OCI-LY1 (cell line): ENCODE data around the gene ALLC.

ENCODE experiments used
- H2AFZ ChIP-seq: fragments of 200-600 bp; sonication (generic), shearing (Covaris generic); 2 replicates; pipeline ENCODE4 v1.6.0; 2014; ENCODE audit warnings: antibody characterized with exemption, mild to moderate bottlenecking, low read length
- H3F3A ChIP-seq: fragments of 200-600 bp; sonication (generic), shearing (Covaris generic); 2 replicates; pipeline ENCODE4 v1.6.0; 2014; ENCODE audit warnings: mild to moderate bottlenecking, antibody characterized with exemption, low read length, moderate library complexity; ENCODE audit not compliant: insufficient read depth
- H3K27ac ChIP-seq: fragments of 200-600 bp; sonication (generic); 2 replicates; pipeline ENCODE4 v1.5.1; 2014; ENCODE audit warnings: low read length, mixed run types, mild to moderate bottlenecking, low read depth; ENCODE audit not compliant: poor library complexity, severe bottlenecking
- H3K27me3 ChIP-seq: fragments of 200-600 bp; sonication (generic); 2 replicates; pipeline ENCODE4 v1.6.0; 2014; ENCODE audit warnings: antibody characterized with exemption, mild to moderate bottlenecking, low read length, moderate library complexity; ENCODE audit not compliant: insufficient read depth
- H3K36me3 ChIP-seq: fragments of 200-600 bp; sonication (generic); 2 replicates; pipeline ENCODE4 v1.6.1; 2014; ENCODE audit warnings: mild to moderate bottlenecking, antibody characterized with exemption, low read length, moderate library complexity, mixed read lengths; ENCODE audit not compliant: insufficient read depth
- H3K4me1 ChIP-seq: fragments of 200-600 bp; sonication (generic); 2 replicates; pipeline ENCODE4 v1.5.1; 2014; ENCODE audit warnings: mild to moderate bottlenecking, low read length, moderate library complexity; ENCODE audit not compliant: insufficient read depth, severe bottlenecking
- H3K4me2 ChIP-seq: fragments of 200-600 bp; sonication (generic), shearing (Covaris generic); 2 replicates; pipeline ENCODE4 v1.6.1; 2014; ENCODE audit warnings: low read length
- H3K4me3 ChIP-seq: fragments of 200-600 bp; sonication (generic); 2 replicates; pipeline ENCODE4 v1.5.1; 2014; ENCODE audit warnings: low read length, low read depth, mild to moderate bottlenecking, mixed read lengths; ENCODE audit not compliant: poor library complexity, severe bottlenecking
- H3K79me2 ChIP-seq: fragments of 200-600 bp; shearing (Covaris generic); 2 replicates; pipeline ENCODE4 v1.6.1; 2016; ENCODE audit warnings: mixed run types, low read length, mixed read lengths; ENCODE audit not compliant: insufficient read depth
- H3K9ac ChIP-seq: fragments of 200-600 bp; sonication (generic), shearing (Covaris generic); 2 replicates; pipeline ENCODE4 v1.6.1; 2014; ENCODE audit warnings: mild to moderate bottlenecking, low read length, mixed read lengths
- H3K9me2 ChIP-seq: fragments of 200-600 bp; sonication (generic), shearing (Covaris generic); 2 replicates; pipeline ENCODE4 v1.6.1; 2014; ENCODE audit warnings: low read depth, mild to moderate bottlenecking, low read length, mixed read lengths
- H3K9me3 ChIP-seq: fragments of 200-600 bp; shearing (Covaris generic); 2 replicates; pipeline ENCODE4 v1.6.1; 2014; ENCODE audit warnings: low read length, mixed read lengths
- H4K20me1 ChIP-seq: fragments of 200-600 bp; sonication (generic), shearing (Covaris generic); 2 replicates; pipeline ENCODE4 v1.6.0; 2016; ENCODE audit warnings: mild to moderate bottlenecking, low read length; ENCODE audit not compliant: insufficient read depth
- CTCF ChIP-seq: fragments of 200-600 bp; sonication (generic), shearing (Covaris generic); IDR thresholded peaks from 2 replicates; pipeline ENCODE4 v1.5.1; 2017; ENCODE audit warnings: mild to moderate bottlenecking, antibody characterized with exemption, low read length, moderate library complexity, mixed read lengths
- EZH2 ChIP-seq: fragments of 200-600 bp; sonication (generic), shearing (Covaris generic); IDR thresholded peaks from 2 replicates; pipeline ENCODE4 v1.8.0; 2017; ENCODE audit warnings: borderline replicate concordance, mixed run types, mild to moderate bottlenecking, antibody characterized with exemption, low read length, moderate library complexity, mixed read lengths

The ALLC gene

GRCh38 chr2:3644246-3644525 lies 13.8 kb upstream of the ALLC start:
- no peaks in the 10 kb centered on the region for H4K20me1 ChIP-seq
- TF ChIP-seq EZH2 (no peak), CTCF (no peak)
- H3K4me2 ChIP-seq, result no peak overlapping the region
- no peak overlapping the region for H3K4me3 ChIP-seq
- H3K36me3 ChIP-seq, result no peaks in the 10 kb centered on the region
- H3K27me3 ChIP-seq, result no peaks in the 10 kb centered on the region
- H3F3A ChIP-seq, result no peaks in the 10 kb centered on the region
- no peaks in the 10 kb centered on the region for H3K9me3 ChIP-seq
- no peaks in the 10 kb centered on the region for H3K79me2 ChIP-seq
- no peaks in the 10 kb centered on the region for H3K9me2 ChIP-seq
- no peak overlapping the region for H2AFZ ChIP-seq
- no peak overlapping the region for H3K27ac ChIP-seq
- no peak overlapping the region for H3K9ac ChIP-seq
- H3K4me1 ChIP-seq, result no peaks in the 10 kb centered on the region

GRCh38 chr2:3644891-3645605 lies 13.0 kb upstream of the ALLC start:
- H3K4me2 ChIP-seq, result no peak overlapping the region
- no peak for TF ChIP-seq CTCF
- no peak for TF ChIP-seq EZH2
- no peak overlapping the region for H2AFZ ChIP-seq
- no peaks in the 10 kb centered on the region for H4K20me1 ChIP-seq
- H3K9ac ChIP-seq, result no peak overlapping the region
- H3K4me3 ChIP-seq, result no peak overlapping the region
- H3K27ac ChIP-seq, result no peak overlapping the region
- no peaks in the 10 kb centered on the region for H3K9me3 ChIP-seq
- peaks cover 1% of the 10 kb centered on the region for H3K4me1 ChIP-seq
- H3K9me2 ChIP-seq, result no peaks in the 10 kb centered on the region
- no peaks in the 10 kb centered on the region for H3K36me3 ChIP-seq
- H3K79me2 ChIP-seq, result no peaks in the 10 kb centered on the region
- no peaks in the 10 kb centered on the region for H3K27me3 ChIP-seq
- H3F3A ChIP-seq, result no peaks in the 10 kb centered on the region

- no peak overlapping the region for H3K4me2 ChIP-seq
- H3K27ac ChIP-seq, result no peak overlapping the region
- H3K9me3 ChIP-seq, result no peaks in the 10 kb centered on the region
Measured at GRCh38 chr2:3645745-3646389, 12.1 kb upstream of the ALLC start.

More at GRCh38 chr2:3645745-3646389, 12.1 kb upstream of the ALLC start:
- Histone ChIP-seq H3K27me3 (no peaks in the 10 kb centered on the region), H3K9ac (no peak overlapping the region), H3K4me3 (no peak overlapping the region), H3F3A (no peaks in the 10 kb centered on the region), H4K20me1 (no peaks in the 10 kb centered on the region), H3K4me1 (peaks cover 9% of the 10 kb centered on the region), H3K36me3 (no peaks in the 10 kb centered on the region), H3K79me2 (no peaks in the 10 kb centered on the region), H2AFZ (no peak overlapping the region), H3K9me2 (no peaks in the 10 kb centered on the region)
- TF ChIP-seq CTCF (no peak), EZH2 (no peak)
